HG03439 (cell line): ENCODE measurements around the gene TPM3.
"Not testable (repeated sequence)": the region's sequence is repeated elsewhere in the genome, so short reads cannot be mapped to it uniquely, and the experiment has no call there.

ENCODE experiments used
- ATAC-seq: cut with Tn5 transposase; IDR thresholded peaks from one replicate; pipeline ENCODE4 v1.9.1; 2021; ENCODE audit warnings: mild to moderate bottlenecking, moderate library complexity; ENCODE audit not compliant: unreplicated experiment

Gene TPM3

DNA sequence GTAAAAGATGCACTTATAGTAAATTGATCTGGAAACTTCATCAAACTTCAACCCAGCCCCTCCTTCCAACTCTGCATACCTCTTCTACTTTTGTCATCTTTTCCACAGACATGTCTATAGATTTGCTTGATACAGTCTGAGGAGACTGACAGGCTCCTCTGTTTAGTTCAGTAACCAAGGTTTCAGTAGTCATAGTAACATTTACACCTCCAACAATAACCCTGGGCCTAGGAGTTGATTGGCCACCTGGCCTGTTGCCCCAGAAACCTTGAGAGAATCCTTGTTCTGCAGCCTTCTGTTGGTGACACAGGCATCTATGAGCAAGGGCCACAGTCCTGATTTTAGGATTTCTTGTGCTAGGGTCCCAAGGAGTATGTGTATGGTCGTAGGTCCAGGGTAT, 14.3 kb upstream of the TPM3 start, which contains the start of gene CFAP141:
Gene CFAP141, minus strand, starts transcription at position 138 of the 400 bp plus-strand sequence. Its CDS starts 26 bp downstream, at position 112.
- no peak for ATAC-seq

DNA sequence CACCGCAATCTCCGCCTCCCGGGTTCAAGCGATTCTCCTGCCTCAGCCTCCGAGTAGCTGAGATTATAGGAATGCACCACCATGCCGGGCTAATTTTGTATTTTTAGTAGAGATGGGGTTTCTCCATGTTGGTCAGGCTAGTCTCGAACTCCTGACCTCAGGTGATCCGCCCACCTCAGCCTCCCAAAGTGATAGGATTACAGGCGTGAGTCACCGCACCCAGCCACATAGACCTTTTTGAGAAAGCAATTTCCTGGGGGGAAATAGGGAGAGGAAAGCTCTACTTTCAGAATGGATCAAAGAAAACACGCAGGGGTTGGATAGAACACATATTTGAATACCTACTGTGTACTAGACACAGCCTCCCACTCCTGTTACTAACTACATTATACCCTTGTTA, 13.9 kb upstream of the TPM3 start:
- not testable (repeated sequence) for ATAC-seq

- ATAC-seq, result no peak
Observed at GRCh38 chr1:154199563-154199879, 7.6 kb upstream of the TPM3 start.

DNA sequence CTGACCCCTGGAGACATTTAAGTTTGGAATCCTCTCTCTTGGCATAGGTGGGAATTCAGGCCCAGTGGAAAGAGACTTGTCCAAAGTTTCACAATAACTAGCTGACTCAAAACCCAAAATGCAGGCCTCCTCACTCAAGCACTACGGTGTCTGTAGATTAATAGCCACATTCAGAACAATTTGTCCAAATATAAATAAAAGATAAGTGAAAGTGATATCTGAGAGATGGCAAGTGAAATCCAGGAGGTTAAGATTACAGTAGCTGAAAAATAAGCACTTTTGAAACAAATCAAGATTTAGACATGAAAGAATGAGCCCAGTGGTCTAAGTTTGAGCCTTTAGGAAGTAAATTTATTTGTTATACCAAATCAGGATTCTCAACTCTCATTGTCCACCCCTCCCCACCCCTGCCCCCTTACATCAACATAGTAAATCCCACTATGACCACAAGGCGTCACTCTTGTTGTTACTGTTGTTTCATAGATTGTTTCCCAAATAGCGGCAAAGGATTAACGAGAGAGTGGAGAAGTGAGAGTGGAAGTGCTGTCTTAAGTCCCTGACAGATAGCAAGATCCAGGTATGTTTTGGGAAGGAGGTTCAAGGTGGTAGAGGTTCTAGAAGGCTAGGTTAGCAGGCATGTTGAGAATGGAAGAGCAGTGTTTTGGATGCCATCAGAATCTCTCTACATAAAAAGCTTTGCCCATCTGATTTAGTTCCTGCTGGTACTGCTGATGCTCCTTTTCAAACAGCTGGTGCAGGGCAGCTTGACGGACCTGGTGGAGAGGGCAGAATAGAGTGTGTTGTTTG, 7.1 kb upstream of the TPM3 start:
- ATAC-seq, result no peak

DNA sequence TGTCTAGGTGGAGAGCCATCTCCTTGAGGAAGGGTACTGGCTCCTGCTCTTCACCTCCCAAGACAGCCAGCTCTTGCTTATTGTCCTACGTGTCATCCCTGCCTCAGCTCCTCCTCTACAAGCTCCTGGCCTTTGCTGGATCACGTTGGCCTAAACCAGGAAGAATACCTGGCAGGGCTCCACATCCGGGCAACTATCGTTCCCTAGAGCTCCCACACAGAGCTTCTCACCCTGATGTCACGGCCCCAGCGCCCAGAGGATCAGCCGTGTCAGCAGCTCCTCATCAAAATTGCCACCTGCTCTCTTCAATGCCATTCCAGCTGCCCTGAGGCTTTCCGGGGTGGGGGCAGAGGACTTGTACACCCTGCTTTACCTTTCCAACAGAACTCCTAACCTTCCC, 1.9 kb upstream of the TPM3 start:
- no peak for ATAC-seq

DNA sequence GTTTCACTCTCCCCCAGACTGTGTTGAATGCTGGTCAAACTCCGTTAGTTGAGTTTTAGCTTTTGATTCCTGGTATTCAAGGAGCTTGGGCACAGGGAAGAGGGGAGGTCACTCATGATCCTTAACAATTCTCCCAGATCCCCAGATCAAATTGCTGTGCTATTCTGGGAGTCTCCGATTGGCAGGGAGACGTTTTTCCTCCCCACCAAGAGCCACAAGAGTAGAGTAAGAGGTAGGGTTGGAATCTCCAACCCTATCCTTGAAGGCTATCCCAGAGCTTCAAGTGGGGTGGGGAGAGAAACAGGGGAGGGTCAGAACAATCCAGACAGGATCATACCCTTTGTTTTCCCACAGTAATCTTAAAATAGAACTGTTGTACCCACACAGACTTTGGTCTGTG, 576 bp upstream of the TPM3 start:
- ATAC-seq, result no peak

DNA sequence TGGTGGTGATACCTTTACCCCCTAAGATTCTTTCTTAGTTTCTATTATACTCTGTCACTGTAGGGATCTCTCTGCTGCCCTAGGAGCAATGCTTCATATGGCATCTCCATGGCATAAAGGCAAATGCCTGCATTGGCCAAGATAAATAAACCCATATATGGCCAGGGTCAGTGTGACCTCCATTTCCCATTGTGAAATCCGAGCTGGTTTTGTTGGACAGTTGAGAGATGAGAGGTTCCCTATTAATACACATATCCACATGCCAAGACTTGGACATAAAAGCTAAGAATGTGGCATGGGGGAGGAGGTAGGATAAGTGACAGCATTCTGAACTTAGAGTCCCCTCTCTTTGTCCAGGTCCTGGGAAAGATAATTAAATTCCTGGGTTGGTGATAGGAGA, 1.4 kb downstream of the TPM3 start:
- ATAC-seq, result no peak

DNA sequence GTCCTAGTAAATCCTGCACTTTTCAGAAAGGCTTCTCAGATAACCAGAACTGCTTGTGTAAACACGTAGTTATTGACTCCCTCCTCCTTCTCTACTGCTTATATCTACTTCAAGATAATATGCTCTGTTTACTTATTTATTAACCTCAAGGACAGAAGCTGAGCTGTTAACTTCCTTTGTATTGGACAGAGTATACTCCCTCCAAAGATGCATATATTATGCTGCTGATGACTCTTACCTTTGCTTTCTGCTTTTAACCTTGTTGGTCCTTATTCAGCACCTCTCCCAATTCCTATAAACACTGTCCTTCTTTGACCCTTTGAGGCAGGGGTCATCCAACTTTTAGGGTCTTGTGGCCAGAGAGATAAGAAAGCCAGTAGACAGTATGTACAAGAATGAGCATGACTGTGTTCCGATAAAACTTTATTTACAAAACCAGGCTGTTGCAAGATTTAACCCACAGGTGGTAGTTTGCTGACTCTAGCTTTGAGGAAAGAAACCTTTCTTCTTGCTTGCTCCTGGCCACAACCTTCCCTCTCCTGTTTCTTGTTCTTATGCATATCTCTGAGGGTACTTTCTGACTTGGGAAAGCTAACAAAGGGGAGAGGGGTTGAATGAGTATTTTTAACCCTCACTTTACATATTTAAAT, 4.9 kb downstream of the TPM3 start:
- ATAC-seq, result no peak

GRCh38 chr1:154186177-154186576, 5.7 kb downstream of the TPM3 start:
- ATAC-seq, result no peak

GRCh38 chr1:154183046-154183915, 8.6 kb downstream of the TPM3 start:
- peak; percentile 78 for ATAC-seq

GRCh38 chr1:154182344-154183045, 9.4 kb downstream of the TPM3 start:
- ATAC-seq, result peak; percentile 49

DNA sequence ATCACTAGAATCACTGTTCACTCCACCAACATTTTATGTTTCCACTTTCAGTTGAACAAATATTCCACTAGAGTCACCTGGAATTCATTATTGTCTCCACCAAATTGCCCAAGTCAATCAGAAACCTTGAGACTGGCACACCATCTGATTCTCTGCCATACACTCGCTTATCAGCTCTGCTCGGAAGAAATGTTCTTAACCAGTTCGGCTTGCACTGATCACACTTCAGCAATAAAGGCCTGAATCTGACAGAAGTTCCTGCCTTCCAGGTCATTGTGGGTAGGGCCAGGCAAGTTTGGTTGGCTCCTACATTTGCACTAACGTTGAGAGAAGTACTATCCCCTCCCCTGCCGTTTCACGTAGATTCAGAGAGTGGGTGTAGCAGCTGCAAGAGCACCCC, 10.0 kb downstream of the TPM3 start:
- ATAC-seq, result no peak

DNA sequence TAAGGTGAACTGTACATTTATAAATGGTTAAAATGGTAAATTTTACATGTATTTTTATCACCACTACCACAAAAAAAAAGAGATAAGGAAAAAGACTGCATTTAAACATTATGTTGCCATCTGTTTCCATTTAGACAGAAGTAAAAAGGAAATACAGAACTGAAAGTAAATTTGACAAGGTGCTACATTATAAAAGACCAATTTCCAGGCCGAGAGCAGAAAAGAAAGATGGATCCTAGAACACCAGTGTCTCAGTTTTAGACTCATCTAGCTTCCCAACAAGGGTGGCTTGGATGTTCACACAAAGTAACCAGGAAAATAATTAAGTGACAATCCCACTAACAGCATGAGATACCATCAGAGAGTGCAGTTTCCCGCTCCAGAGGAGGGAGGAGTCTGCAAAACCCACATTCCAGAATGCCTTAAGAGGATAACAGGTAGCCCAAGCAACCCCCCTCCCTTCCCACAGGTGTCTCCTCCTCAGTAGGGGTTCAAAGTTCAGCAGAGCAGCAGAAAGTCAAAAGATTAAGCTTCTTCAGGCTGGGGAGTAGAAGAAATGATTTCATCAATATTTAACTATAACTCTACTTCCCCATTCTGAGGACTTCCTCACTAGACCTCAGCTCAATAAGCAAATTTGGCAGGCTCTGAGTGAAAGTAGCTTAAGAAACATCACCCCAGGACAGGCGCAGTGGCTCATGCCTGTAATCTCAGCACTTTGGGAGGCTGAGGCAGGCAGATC, 11.8 kb downstream of the TPM3 start:
- ATAC-seq, result no peak

- no peak for ATAC-seq
Observed at GRCh38 chr1:154178911-154179811, 12.7 kb downstream of the TPM3 start.

DNA sequence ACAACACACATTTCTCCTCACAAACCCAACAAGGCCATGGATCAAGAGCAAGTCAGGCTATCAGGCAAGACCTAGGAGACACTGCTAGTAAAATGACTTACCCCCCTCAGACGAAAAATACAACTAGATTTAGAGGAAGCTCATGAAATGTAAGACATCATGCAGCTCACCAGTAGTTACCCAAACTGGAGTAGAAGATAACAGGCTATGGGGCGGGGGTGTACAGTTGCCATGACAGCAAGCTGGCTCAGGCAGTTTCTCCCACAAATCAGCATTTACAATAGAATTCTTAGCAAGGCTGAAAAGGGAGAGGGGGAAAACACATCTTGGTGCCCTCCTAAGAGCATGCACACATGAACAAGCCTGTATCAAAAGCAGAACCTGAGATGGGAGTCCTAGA, 13.9 kb downstream of the TPM3 start:
- ATAC-seq, result no peak

- ATAC-seq, result no peak
Observed at GRCh38 chr1:154176337-154176736, 15.6 kb downstream of the TPM3 start.

DNA sequence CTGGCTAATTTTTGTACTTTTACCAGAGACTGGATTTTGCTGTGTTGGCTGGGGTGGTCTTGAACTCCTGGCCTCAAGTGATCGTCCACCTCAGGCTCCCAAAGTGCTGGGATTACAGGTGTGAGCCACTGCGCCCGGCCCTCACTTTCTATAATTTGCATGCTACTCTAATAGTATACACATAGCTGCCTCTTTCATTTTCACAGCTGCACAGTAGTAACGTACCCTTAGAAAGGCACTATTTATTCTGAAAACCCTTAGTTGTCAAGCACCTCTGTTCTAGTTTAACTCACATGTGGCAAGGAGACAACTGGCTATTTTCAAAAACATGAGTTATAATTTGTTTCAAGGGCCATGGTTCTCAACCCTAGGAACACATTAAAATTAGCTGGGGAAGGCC, 17.2 kb downstream of the TPM3 start:
- ATAC-seq, result no peak

GRCh38 chr1:154171880-154172279, 20.0 kb downstream of the TPM3 start:
- ATAC-seq, result no peak

- no peak for ATAC-seq
Observed at GRCh38 chr1:154171223-154171583, 20.7 kb downstream of the TPM3 start.
